HG03064 (cell line): ENCODE results near the gene PIK3R4.

Experiments
- ATAC-seq: cut with Tn5 transposase; IDR thresholded peaks from one replicate; pipeline ENCODE4 v1.9.1; 2021; ENCODE audit warnings: low read depth; ENCODE audit not compliant: unreplicated experiment

The PIK3R4 gene

GRCh38 chr3:130645261-130645660 lies 101.4 kb downstream of the PIK3R4 start:
- no peak for ATAC-seq

DNA sequence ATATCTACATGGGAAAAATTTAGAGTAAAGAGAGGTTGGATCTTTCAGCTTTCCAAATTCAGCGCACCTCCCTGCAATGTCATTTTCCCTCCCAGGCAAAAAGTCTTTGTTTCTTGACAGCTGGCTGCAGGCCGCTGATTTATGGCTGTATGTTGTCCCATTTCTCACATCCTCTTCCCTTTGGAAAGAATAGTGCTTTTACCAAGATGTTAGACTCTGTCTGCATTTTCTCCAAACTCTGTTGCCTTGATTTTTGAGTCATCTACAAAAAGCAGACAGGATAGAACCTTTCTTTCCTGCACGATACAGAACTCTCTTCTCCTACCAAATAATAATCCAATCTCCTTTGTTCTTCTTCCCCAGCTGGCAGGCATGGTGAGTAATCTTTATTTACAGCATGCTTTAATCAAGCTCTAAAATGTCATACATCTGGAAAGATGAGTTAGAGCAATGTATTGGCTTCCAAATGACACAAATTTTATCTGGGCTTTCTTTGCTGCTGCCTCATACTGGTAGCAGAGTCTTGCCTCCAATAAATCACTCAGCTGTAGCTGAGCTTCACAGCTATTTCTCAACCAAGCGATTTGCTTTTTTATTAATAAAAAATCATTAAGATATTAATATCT lies 101.9 kb downstream of the PIK3R4 start:
- ATAC-seq: no peak

- no peak for ATAC-seq
Observed at GRCh38 chr3:130640027-130640426, 106.6 kb downstream of the PIK3R4 start.

DNA sequence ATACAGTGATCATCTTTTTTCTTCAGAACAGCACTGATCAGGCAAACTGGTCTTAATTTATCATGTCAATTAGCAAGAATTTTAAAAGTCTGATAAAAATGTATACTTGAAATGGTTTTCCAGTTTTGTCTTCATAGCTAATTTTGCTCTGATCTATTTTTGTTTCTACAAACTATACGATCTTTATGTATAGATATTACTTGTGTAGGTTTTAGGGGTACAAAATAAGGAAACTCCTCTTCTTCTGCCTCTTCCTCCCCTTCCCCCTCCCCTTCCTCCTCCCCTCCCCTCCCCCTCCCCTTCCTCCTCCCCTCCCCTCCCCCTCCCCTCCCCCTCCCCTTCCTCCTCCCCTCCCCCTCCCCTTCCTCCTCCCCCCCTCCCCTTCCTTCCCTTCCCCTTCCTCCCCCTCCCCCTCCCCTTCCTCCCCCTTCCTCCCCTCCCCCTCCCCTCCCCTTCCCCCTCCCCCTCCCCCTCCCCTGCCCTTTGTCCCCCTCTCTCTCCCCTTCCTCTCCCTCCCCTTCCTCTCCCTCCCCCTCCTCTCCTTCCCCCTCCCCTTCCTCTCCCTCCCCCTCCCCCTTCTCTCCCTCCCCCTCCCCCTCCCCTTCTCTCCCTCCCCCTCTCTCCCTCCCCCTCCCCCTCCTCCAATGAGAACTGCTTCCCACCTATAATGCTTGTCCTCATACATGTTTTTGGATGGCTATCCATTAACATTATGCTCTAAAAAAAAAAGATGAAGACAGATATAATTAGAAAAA lies 110.0 kb downstream of the PIK3R4 start:
- ATAC-seq: no peak

GRCh38 chr3:130635978-130636377 lies 110.7 kb downstream of the PIK3R4 start:
- ATAC-seq: no peak

- no peak for ATAC-seq
Observed at GRCh38 chr3:130635285-130635684, 111.3 kb downstream of the PIK3R4 start.
